Stimulated activated CD8-positive, alpha-beta memory T cell treated with anti-CD3 and anti-CD28 coated beads, Interleukin-15, amount 100 ng/mL, for 48 hours (primary cell): ENCODE results near the gene TMEM59L.

ENCODE experiments used
- DNase-seq, 2 donors: peaks; one replicate each; pipeline ENCODE4 v3.0.0-alpha.2; 2020; ENCODE audit warnings: low read depth in 2 of 2

Gene TMEM59L

GRCh38 chr19:18657590-18658365 is 45.1 kb downstream of the TMEM59L start:
- no peak for DNase-seq

- DNase-seq = no peak
Measured at GRCh38 chr19:18658366-18658855, 45.7 kb downstream of the TMEM59L start.

- DNase-seq = no peak
Measured at GRCh38 chr19:18659281-18660050, 46.8 kb downstream of the TMEM59L start.

GRCh38 chr19:18660051-18660910 is 47.6 kb downstream of the TMEM59L start:
- no peak for DNase-seq

GRCh38 chr19:18660939-18661670 is 48.4 kb downstream of the TMEM59L start:
- no peak for DNase-seq

GRCh38 chr19:18662972-18663732 is 50.5 kb downstream of the TMEM59L start:
- DNase-seq = no peak

GRCh38 chr19:18663940-18664530 is 51.4 kb downstream of the TMEM59L start:
- no peak for DNase-seq

GRCh38 chr19:18665771-18666202 is 53.1 kb downstream of the TMEM59L start:
- no peak for DNase-seq

- DNase-seq = no peak
Measured at GRCh38 chr19:18666317-18666716, 53.6 kb downstream of the TMEM59L start.

- no peak for DNase-seq
Measured at GRCh38 chr19:18666784-18667183, 54.1 kb downstream of the TMEM59L start.

- DNase-seq = no peak
Measured at GRCh38 chr19:18667531-18668251, 55.0 kb downstream of the TMEM59L start.

- DNase-seq = no peak
Measured at GRCh38 chr19:18668252-18668631, 55.6 kb downstream of the TMEM59L start.

GRCh38 chr19:18668744-18669523 is 56.3 kb downstream of the TMEM59L start:
- DNase-seq = no peak

GRCh38 chr19:18669524-18669817 is 56.8 kb downstream of the TMEM59L start:
- no peak for DNase-seq

- no peak for DNase-seq
Measured at GRCh38 chr19:18669883-18670282, 57.2 kb downstream of the TMEM59L start.

- no peak for DNase-seq
Measured at GRCh38 chr19:18670312-18670711, 57.6 kb downstream of the TMEM59L start.
